HG03139 (cell line): ENCODE measurements around the gene KLHDC3.
"Not testable (repeated sequence)": the region's sequence is repeated elsewhere in the genome, so short reads cannot be mapped to it uniquely, and the experiment has no call there.

Source experiments
- ATAC-seq: cut with Tn5 transposase; IDR thresholded peaks from one replicate; pipeline ENCODE4 v1.9.1; 2021; ENCODE audit not compliant: unreplicated experiment

Gene KLHDC3

GRCh38 chr6:42987533-42988451, 26.3 kb upstream of the KLHDC3 start:
- ATAC-seq, result no peak

- no peak for ATAC-seq
Measured at GRCh38 chr6:42988486-42989020, 25.5 kb upstream of the KLHDC3 start.

GRCh38 chr6:42989923-42990322, 24.1 kb upstream of the KLHDC3 start:
- ATAC-seq, result no peak

- ATAC-seq, result no peak
Measured at GRCh38 chr6:42993445-42993844, 20.6 kb upstream of the KLHDC3 start.

- no peak for ATAC-seq
Measured at GRCh38 chr6:42996513-42996912, 17.5 kb upstream of the KLHDC3 start.

GRCh38 chr6:42998205-42998604, 15.8 kb upstream of the KLHDC3 start:
- ATAC-seq, result not testable (repeated sequence)

GRCh38 chr6:43001843-43002242, 12.2 kb upstream of the KLHDC3 start:
- ATAC-seq, result no peak

GRCh38 chr6:43005844-43006243, 8.2 kb upstream of the KLHDC3 start:
- ATAC-seq, result no peak

- ATAC-seq, result no peak
Measured at GRCh38 chr6:43006251-43006650, 7.8 kb upstream of the KLHDC3 start.

GRCh38 chr6:43007126-43007525, 6.9 kb upstream of the KLHDC3 start:
- ATAC-seq, result no peak

GRCh38 chr6:43009124-43009523, 4.9 kb upstream of the KLHDC3 start:
- ATAC-seq, result no peak

- no peak for ATAC-seq
Measured at GRCh38 chr6:43011207-43011606, 2.8 kb upstream of the KLHDC3 start.

GRCh38 chr6:43012364-43012763, 1.7 kb upstream of the KLHDC3 start:
- no peak for ATAC-seq

GRCh38 chr6:43013097-43013842, 779 bp upstream of the KLHDC3 start:
- ATAC-seq, result peak; percentile 5

GRCh38 chr6:43014434-43014909, 423 bp downstream of the KLHDC3 start:
- no peak for ATAC-seq

GRCh38 chr6:43016176-43016942, 2.3 kb downstream of the KLHDC3 start:
- no peak for ATAC-seq

GRCh38 chr6:43016943-43017334, 2.9 kb downstream of the KLHDC3 start:
- no peak for ATAC-seq

GRCh38 chr6:43019152-43019551, 5.1 kb downstream of the KLHDC3 start:
- no peak for ATAC-seq

- ATAC-seq, result no peak
Measured at GRCh38 chr6:43020052-43020705, 6.1 kb downstream of the KLHDC3 start.

- ATAC-seq, result no peak
Measured at GRCh38 chr6:43020847-43021246, 6.8 kb downstream of the KLHDC3 start.
